DOHH2 (cell line): Measurements from ENCODE around the gene ADAP2.

Source experiments
- EZH2phosphoT487 ChIP-seq: fragments of 200-600 bp; sonication (generic); IDR thresholded peaks from 2 replicates; pipeline ENCODE4 v1.6.1; 2017; ENCODE audit warnings: borderline replicate concordance, mild to moderate bottlenecking, antibody characterized with exemption, low read length, moderate library complexity, mixed read lengths
- TF ChIP-seq, protein P1 (sequence below): fragments of 200-600 bp; sonication (generic); IDR thresholded peaks from one replicate; pipeline ENCODE4 v1.5.1; 2014; ENCODE audit warnings: antibody characterized with exemption, mild to moderate bottlenecking, low read depth, low read length; ENCODE audit not compliant: poor library complexity, severe bottlenecking

- TF ChIP-seq EZH2phosphoT487 = no peak
- TF ChIP-seq, protein P1, sequence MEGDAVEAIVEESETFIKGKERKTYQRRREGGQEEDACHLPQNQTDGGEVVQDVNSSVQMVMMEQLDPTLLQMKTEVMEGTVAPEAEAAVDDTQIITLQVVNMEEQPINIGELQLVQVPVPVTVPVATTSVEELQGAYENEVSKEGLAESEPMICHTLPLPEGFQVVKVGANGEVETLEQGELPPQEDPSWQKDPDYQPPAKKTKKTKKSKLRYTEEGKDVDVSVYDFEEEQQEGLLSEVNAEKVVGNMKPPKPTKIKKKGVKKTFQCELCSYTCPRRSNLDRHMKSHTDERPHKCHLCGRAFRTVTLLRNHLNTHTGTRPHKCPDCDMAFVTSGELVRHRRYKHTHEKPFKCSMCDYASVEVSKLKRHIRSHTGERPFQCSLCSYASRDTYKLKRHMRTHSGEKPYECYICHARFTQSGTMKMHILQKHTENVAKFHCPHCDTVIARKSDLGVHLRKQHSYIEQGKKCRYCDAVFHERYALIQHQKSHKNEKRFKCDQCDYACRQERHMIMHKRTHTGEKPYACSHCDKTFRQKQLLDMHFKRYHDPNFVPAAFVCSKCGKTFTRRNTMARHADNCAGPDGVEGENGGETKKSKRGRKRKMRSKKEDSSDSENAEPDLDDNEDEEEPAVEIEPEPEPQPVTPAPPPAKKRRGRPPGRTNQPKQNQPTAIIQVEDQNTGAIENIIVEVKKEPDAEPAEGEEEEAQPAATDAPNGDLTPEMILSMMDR = no peak
These were observed 53.5 kb downstream of the ADAP2 start for GRCh38 chr17:30975042-30975820.
